Activated CD8-positive, alpha-beta T cell treated with anti-CD3 and anti-CD28 coated beads for 36 hours (primary cell): ENCODE measurements around the gene NEDD4L. TPM values are rescaled to one million over a fixed set of nuclear protein-coding genes. Genes with fewer than 3 reads are reported as not detected.

Source experiments
- ATAC-seq: fragments of 200-7000 bp; cut with Tn5 transposase; one replicate; pipeline ENCODE4 v1.10.0; 2021; ENCODE audit warnings: mild to moderate bottlenecking, moderate library complexity
- CTCF ChIA-PET: fragments of 350-600 bp; sonication (Branson Sonifier 250); formaldehyde crosslinking; loops from one replicate; lab custom pipeline; 2021; ENCODE audit warnings: antibody characterized with exemption; lab: Charles Lee
- POLR2A ChIA-PET: fragments of 350-600 bp; sonication (Branson Sonifier 250); formaldehyde crosslinking; loops from one replicate; lab custom pipeline; 2021; ENCODE audit warnings: antibody characterized with exemption; lab: Charles Lee
- DNase-seq: peaks from one replicate; pipeline ENCODE4 v3.0.0-alpha.2; 2020
- H3K27ac Mint-ChIP-seq: one replicate; pipeline ENCODE4 v1.8.0; 2021; ENCODE audit warnings: mild to moderate bottlenecking, mixed read lengths
- H3K27me3 Mint-ChIP-seq: one replicate; pipeline ENCODE4 v1.8.0; 2021; ENCODE audit warnings: mixed read lengths
- H3K36me3 Mint-ChIP-seq: one replicate; pipeline ENCODE4 v1.8.0; 2021; ENCODE audit warnings: low read depth, mixed read lengths
- H3K4me1 Mint-ChIP-seq: one replicate; pipeline ENCODE4 v1.8.0; 2021; ENCODE audit warnings: low read depth, mixed read lengths
- H3K4me3 Mint-ChIP-seq: one replicate; pipeline ENCODE4 v1.8.0; 2021; ENCODE audit warnings: mild to moderate bottlenecking, moderate library complexity, mixed read lengths
- H3K9me3 Mint-ChIP-seq: one replicate; pipeline ENCODE4 v1.8.0; 2021; ENCODE audit warnings: mixed read lengths
- intact Hi-C: fragments of 100-400 bp; cut with micrococcal nuclease; formaldehyde crosslinking; loops from one replicate; pipeline ENCODE4 v1.10.0; 2022
- total RNA-seq, 2 experiments: library from RNA; stranded (reverse); gene quantifications; one replicate each; pipeline ENCODE4 v1.2.3, GENCODE V29; 2021
- TF ChIP-seq, protein P1 (sequence below): fragments of 200-600 bp; IDR thresholded peaks from one replicate; pipeline ENCODE4 v1.8.0; 2022; ENCODE audit warnings: antibody characterized with exemption, mild to moderate bottlenecking

NEDD4L gene
- total RNA-seq, 2 experiments from 2014 or later: 7.5 to 8.5 TPM

DNA sequence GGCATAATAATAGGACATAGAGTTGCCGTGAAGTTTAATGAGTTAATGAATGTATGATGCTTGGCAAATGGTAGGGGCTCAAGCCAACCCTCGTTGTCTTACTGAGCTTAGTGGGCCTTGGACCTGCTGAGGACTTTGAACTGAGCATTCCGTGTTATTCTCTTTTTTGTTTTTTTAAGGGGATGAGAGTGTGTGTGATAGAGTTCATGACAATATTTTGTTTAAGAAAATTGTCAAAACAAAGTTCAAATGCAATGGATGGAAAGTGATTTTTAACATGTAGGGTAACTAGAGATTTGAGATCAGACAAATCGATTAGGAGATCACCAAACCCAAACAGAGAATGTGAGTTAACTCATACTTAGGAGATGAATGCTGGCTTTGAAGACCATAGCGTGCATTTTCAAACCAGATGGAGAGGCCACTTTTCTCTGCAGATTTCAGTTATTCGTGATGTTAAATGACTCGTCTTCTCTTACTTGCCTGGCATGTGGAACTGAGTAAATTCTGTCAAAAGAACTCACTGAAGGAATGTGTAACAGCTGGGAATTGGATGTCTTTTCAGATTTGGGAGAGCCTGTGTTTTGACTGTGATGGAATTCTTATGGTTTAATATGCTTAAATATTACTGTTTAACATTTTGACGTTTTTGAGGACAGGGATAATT, 88.7 kb downstream of the NEDD4L start:
- Mint-ChIP-seq H3K27ac (no peak overlapping the region), H3K4me1 (peaks cover 10% of the 10 kb centered on the region), H3K27me3 (peaks cover 16% of the 10 kb centered on the region), H3K4me3 (no peak overlapping the region), H3K36me3 (no peaks in the 10 kb centered on the region), H3K9me3 (no peaks in the 10 kb centered on the region)
- DNase-seq: no peak
- POLR2A ChIA-PET: no interaction called here
- TF ChIP-seq, protein P1, sequence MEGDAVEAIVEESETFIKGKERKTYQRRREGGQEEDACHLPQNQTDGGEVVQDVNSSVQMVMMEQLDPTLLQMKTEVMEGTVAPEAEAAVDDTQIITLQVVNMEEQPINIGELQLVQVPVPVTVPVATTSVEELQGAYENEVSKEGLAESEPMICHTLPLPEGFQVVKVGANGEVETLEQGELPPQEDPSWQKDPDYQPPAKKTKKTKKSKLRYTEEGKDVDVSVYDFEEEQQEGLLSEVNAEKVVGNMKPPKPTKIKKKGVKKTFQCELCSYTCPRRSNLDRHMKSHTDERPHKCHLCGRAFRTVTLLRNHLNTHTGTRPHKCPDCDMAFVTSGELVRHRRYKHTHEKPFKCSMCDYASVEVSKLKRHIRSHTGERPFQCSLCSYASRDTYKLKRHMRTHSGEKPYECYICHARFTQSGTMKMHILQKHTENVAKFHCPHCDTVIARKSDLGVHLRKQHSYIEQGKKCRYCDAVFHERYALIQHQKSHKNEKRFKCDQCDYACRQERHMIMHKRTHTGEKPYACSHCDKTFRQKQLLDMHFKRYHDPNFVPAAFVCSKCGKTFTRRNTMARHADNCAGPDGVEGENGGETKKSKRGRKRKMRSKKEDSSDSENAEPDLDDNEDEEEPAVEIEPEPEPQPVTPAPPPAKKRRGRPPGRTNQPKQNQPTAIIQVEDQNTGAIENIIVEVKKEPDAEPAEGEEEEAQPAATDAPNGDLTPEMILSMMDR: no peak
- CTCF ChIA-PET: interaction anchor here (1.8 to 2.4 kb wide), 3 partner anchors 8 to 89 kb away, joined by 5 to 9 read pairs (median 8); partner anchors contain the start of gene NEDD4L
- ATAC-seq: no peak
- intact Hi-C loops: no loop called here

DNA sequence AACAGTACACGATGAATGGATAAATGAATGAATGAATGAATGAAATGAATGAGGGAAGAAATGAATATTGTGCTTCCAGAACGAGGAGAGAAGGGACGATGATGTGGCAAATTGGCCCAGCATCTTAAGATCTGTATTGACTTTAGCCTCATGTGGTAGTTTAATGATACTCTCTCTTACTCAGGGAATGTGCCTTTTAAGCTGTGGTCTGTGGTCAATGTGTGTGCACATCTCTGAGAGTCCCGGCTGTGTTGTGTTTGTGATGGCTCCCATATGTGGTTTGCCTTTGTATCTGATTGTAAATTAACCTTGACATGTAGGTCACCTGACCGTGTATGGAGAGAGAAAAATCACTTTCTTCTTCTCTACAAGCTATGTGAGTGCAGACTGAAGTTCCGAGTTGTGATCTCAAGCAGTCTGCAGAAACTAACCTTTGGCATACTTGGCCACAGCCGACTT, 91.2 kb downstream of the NEDD4L start:
- TF ChIP-seq, protein P1: no peak
- H3K27ac Mint-ChIP-seq: no peak overlapping the region
- H3K9me3 Mint-ChIP-seq: no peaks in the 10 kb centered on the region
- ATAC-seq (peak; percentile 89), DNase-seq (peak; percentile 59)
- no peak overlapping the region for H3K4me3 Mint-ChIP-seq
- ChIA-PET CTCF (interaction anchor here (0.8 to 3.4 kb wide), 24 partner anchors 9 to 573 kb away, joined by 3 to 18 read pairs (median 4); partner anchors contain the start of gene NEDD4L), POLR2A (no interaction called here)
- peaks cover 15% of the 10 kb centered on the region for H3K4me1 Mint-ChIP-seq
- intact Hi-C loops: loop anchor here (5.0 kb wide), 1 partner anchor 253 kb away; no protein-coding TSS in a partner anchor
- H3K27me3 Mint-ChIP-seq: peaks cover 19% of the 10 kb centered on the region
- no peaks in the 10 kb centered on the region for H3K36me3 Mint-ChIP-seq

DNA sequence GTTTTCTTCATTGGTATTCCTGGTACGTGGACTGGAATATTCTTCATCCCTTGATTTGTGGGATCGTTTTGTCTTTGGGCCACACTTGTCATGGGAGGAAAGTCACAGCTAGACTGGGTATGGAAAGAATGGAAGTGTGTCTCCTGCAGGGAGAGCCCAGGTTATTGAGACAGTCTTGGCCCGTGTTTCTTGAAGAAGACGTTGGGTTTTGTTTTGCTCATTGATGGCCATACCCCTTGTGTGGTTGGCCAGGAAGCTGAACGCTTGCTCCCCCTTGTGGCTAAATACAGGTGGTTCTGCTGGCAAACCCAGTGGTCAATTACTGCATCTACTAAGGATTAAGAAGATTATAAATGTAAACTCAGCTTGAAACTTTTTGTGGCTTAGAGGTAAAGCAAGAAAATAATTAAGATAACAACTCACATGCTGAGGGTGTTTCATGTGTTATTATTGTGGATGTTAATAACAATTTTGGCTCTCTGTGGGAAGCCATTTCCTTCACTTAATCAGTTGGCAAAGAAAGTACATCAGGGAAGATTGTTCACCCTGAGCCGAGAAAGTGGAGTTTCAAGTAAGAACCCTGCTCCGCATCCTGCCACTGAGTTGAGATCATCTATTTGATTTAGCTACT, 91.8 kb downstream of the NEDD4L start:
- TF ChIP-seq, protein P1: peak; percentile 74
- Mint-ChIP-seq H3K4me3 (no peak overlapping the region), H3K27ac (no peak overlapping the region), H3K4me1 (peaks cover 15% of the 10 kb centered on the region), H3K9me3 (no peaks in the 10 kb centered on the region), H3K36me3 (no peaks in the 10 kb centered on the region), H3K27me3 (peaks cover 19% of the 10 kb centered on the region)
- ATAC-seq: peak; percentile 79
- DNase-seq: peak; percentile 68
- CTCF ChIA-PET: interaction anchor here (0.7 to 3.4 kb wide), 29 partner anchors 10 to 573 kb away, joined by 3 to 18 read pairs (median 3); partner anchors contain the start of gene NEDD4L
- POLR2A ChIA-PET: no interaction called here
- intact Hi-C loops: loop anchor here (5.0 kb wide), 1 partner anchor 254 kb away; no protein-coding TSS in a partner anchor

DNA sequence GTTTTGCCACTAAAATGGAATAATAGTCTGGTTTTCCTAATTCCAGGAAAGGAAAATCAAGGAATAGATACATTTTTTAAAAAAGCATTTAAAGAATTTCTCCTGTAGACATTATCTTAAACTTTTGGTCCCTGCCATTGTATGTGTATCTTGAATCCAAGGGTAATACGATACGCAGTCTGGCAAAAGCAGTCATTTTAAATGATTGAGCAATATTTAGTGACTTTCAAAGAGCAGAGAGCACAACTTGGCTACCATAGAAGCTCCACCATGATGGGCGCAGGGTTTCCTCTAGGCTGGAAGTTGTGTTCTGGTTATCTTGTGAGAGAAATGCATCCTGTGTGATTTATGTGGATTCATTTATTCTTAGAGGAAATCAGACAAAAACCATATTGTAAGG, 92.9 kb downstream of the NEDD4L start:
- TF ChIP-seq, protein P1: no peak
- ATAC-seq: no peak
- Mint-ChIP-seq H3K4me1 (peaks cover 15% of the 10 kb centered on the region), H3K36me3 (no peaks in the 10 kb centered on the region), H3K9me3 (no peaks in the 10 kb centered on the region), H3K4me3 (no peak overlapping the region), H3K27ac (no peak overlapping the region), H3K27me3 (peaks cover 19% of the 10 kb centered on the region)
- no peak for DNase-seq
- intact Hi-C loops: loop anchor here (5.0 kb wide), 1 partner anchor 255 kb away; no protein-coding TSS in a partner anchor
- ChIA-PET CTCF (interaction anchor here (0.9 to 3.4 kb wide), 9 partner anchors 9 to 255 kb away, joined by 3 to 18 read pairs (median 4); no protein-coding TSS in a partner anchor), POLR2A (interaction anchor here (1.1 kb wide), 1 partner anchor 10 kb away, joined by 3 read pairs; no protein-coding TSS in a partner anchor)
